Kidney (tissue), 14 donors: ENCODE data around the gene SRRM2. TPM values are rescaled to one million over a fixed set of nuclear protein-coding genes. Genes with fewer than 3 reads are reported as not detected.
A peak's percentile ranks its signal among the peaks of the same experiment; 100 is the strongest.

Experiments used
- DNase-seq, 5 donors: peaks; one replicate each; pipeline ENCODE4 v3.0.0-alpha.2; 2013 to 2020
- FAIRE-seq: peaks from 2 replicates; lab custom pipeline; 2012; peaks lifted over from hg19 to GRCh38; lab: Jason Lieb, UNC
- H3K27ac ChIP-seq, 2 donors: one replicate each; pipeline ENCODE4 v1.7.0; 2013; ENCODE audit warnings: low read depth in 2 of 2, low read length in 2 of 2, inconsistent platforms in 1 of 2
- H3K27me3 ChIP-seq: one replicate; pipeline ENCODE4 v1.7.1; 2013; ENCODE audit warnings: low read length, inconsistent platforms; ENCODE audit not compliant: control insufficient read depth, insufficient read depth
- H3K36me3 ChIP-seq, 3 donors: one replicate each; pipeline versions ENCODE4 v1.7.0 to v1.7.1; 2013; ENCODE audit warnings: low read length in 3 of 3, control low read depth in 1 of 3, inconsistent platforms in 1 of 3; ENCODE audit not compliant: insufficient read depth in 3 of 3, control insufficient read depth in 2 of 3
- H3K4me1 ChIP-seq, 3 donors: one replicate each; pipeline versions ENCODE4 v1.7.0 to v1.7.1; 2013; ENCODE audit warnings: low read length in 3 of 3, inconsistent platforms in 1 of 3, low read depth in 1 of 3; ENCODE audit not compliant: control insufficient read depth in 2 of 3, insufficient read depth in 2 of 3
- H3K4me3 ChIP-seq, 3 donors: one replicate each; pipeline versions ENCODE4 v1.7.0 to v1.8.1; 2013; ENCODE audit warnings: low read length in 3 of 3, control low read depth in 1 of 3, inconsistent platforms in 1 of 3
- H3K9ac ChIP-seq, 3 donors: one replicate each; pipeline versions ENCODE4 v1.7.0 to v1.7.1; 2013; ENCODE audit warnings: low read length in 3 of 3, control low read depth in 1 of 3, inconsistent platforms in 1 of 3
- H3K9me3 ChIP-seq, 3 donors: one replicate each; pipeline versions ENCODE4 v1.7.0 to v1.7.1; 2013; ENCODE audit warnings: low read length in 3 of 3, control low read depth in 1 of 3, inconsistent platforms in 1 of 3; ENCODE audit not compliant: control insufficient read depth in 2 of 3, insufficient read depth in 1 of 3
- intact Hi-C: fragments of 100-400 bp; cut with DNase I; formaldehyde crosslinking; loops from one replicate; pipeline ENCODE4 v1.11.1; 2022
- polyA plus RNA-seq: library from polyadenylated mRNA; stranded (reverse); fragments of 350-450 nt; fragmentation: Illumina TruSeq; extraction: RNeasy Lipid Tissue Mini Kit (QIAGEN cat#74804); gene quantifications from one replicate; pipeline ENCODE4 v1.2.3, GENCODE V29; 2014; ENCODE audit warnings: low read depth, low replicate concordance; ENCODE audit not compliant: insufficient read depth
- total RNA-seq: library from RNA; stranded (reverse); fragmentation: NEBNext Ultra II Directional; extraction: Animal tissue kit (Norgen Biotek cat#: 25700); gene quantifications from one replicate; pipeline ENCODE4 v1.2.1, GENCODE V29; 2021
- TF ChIP-seq, protein P1 (sequence below): IDR thresholded peaks from 3 replicates; pipeline ENCODE4 v1.5.1; 2012; ENCODE audit warnings: mild to moderate bottlenecking, moderate library complexity, borderline replicate concordance; ENCODE audit not compliant: insufficient read depth; ENCODE audit errors: extremely low read depth
- donor health status: control.
- donor health status: control.
- donor health status: control.
- donor health status: control.
- donor health status: control.
- donor health status: DM: yes; HTN: yes; CAD: no.
- donor health status: Normal renal cell carcinoma (clear cell type).

SRRM2 gene
- total and polyA plus RNA-seq, 2 donors from 2014 or later: 386 to 621 TPM

DNA sequence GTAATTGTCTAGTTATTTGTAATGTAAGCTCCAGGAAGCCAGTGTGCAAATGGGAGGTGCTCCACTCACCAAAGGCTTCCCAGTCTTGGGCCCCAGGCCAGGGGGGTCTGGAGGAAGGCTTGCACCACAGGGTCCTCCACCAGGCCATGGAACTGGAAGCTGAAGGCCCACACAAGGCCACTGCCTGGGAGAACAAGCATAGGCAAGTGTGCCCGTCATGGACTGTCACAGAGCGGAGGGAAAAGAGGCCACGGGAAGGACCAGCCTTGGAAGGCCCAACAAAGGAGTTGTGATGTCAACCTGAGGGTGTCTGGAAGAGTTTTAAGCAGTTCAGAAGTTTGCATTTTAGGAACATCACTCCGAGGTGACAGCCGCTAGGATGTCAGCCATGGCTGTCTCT, 3.0 kb upstream of the SRRM2 start:
- no peak for FAIRE-seq
- Histone ChIP-seq H3K27me3 (no peaks in the 10 kb centered on the region), H3K9ac (no peak overlapping the region), H3K4me3 (no peak overlapping the region), H3K27ac (no peak overlapping the region), H3K36me3 (no peaks in the 10 kb centered on the region), H3K4me1 (peaks cover 0 to 6% (median under 1%) of the 10 kb centered on the region in 3 donors), H3K9me3 (peaks cover 0 to 5% (median 0%) of the 10 kb centered on the region in 3 donors)
- intact Hi-C loops: no loop called here
- peak in 1 of 5 donors; percentile 58 for DNase-seq
- TF ChIP-seq, protein P1, sequence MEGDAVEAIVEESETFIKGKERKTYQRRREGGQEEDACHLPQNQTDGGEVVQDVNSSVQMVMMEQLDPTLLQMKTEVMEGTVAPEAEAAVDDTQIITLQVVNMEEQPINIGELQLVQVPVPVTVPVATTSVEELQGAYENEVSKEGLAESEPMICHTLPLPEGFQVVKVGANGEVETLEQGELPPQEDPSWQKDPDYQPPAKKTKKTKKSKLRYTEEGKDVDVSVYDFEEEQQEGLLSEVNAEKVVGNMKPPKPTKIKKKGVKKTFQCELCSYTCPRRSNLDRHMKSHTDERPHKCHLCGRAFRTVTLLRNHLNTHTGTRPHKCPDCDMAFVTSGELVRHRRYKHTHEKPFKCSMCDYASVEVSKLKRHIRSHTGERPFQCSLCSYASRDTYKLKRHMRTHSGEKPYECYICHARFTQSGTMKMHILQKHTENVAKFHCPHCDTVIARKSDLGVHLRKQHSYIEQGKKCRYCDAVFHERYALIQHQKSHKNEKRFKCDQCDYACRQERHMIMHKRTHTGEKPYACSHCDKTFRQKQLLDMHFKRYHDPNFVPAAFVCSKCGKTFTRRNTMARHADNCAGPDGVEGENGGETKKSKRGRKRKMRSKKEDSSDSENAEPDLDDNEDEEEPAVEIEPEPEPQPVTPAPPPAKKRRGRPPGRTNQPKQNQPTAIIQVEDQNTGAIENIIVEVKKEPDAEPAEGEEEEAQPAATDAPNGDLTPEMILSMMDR: no peak

- intact Hi-C loops: no loop called here
- TF ChIP-seq, protein P1: no peak
- Histone ChIP-seq H3K27me3 (no peaks in the 10 kb centered on the region), H3K9ac (no peak overlapping the region), H3K27ac (no peak overlapping the region), H3K9me3 (peaks cover 0 to 5% (median 0%) of the 10 kb centered on the region in 3 donors), H3K36me3 (no peaks in the 10 kb centered on the region), H3K4me3 (no peak overlapping the region), H3K4me1 (peaks cover 0 to 10% (median 5%) of the 10 kb centered on the region in 3 donors)
- DNase-seq: peak in 1 of 5 donors; percentile 22
- FAIRE-seq: no peak
These were observed 2.5 kb upstream of the SRRM2 start for GRCh38 chr16:2749936-2750335.

DNA sequence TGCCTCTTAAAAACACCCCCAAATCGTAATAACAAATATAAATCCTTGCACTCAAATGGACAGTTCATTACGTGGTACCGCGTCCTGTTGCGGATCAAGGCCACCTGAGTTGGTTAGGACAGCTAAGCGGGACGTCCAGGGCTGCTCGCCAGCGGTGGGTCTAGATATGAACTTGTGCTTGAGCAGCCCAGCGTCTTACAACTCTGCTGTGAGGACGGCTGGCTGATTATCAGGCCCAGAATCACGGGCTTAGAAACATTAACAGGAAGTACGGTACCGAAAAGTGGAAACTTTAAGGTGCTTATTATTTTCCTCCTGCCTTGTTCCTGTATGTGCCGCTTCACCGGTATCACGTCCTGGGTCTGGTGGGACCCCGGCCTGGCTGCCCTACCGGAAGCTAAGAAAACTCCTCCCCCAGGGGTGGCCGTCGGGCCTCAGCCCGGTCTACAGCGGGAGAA, 832 bp upstream of the SRRM2 start:
- no peak for FAIRE-seq
- H3K4me3 ChIP-seq: peak overlapping the region; percentile 23 to 77 (median 33)
- TF ChIP-seq, protein P1: no peak
- DNase-seq: peak in 1 of 5 donors; percentile 79
- H3K27me3 ChIP-seq: no peaks in the 10 kb centered on the region
- intact Hi-C loops: no loop called here
- peaks cover 0 to 26% (median 9%) of the 10 kb centered on the region in 3 donors for H3K4me1 ChIP-seq
- H3K9ac ChIP-seq: peak overlapping the region in 1 of 3 donors; percentile 96
- peaks cover 0 to 5% (median 0%) of the 10 kb centered on the region in 3 donors for H3K9me3 ChIP-seq
- peaks cover 0 to 5% (median 3%) of the 10 kb centered on the region in 3 donors for H3K36me3 ChIP-seq
- peak overlapping the region; percentile 100 for H3K27ac ChIP-seq
